GM12878 (cell line): Measurements from ENCODE around the gene TMC2. TPM values are rescaled to one million over a fixed set of nuclear protein-coding genes. Genes with fewer than 3 reads are reported as not detected.

Experiments used
- ATF2 ChIP-seq: IDR thresholded peaks from 2 replicates; pipeline ENCODE4 v1.6.1; 2012; ENCODE audit warnings: low read length, inconsistent platforms
- CHD4 ChIP-seq: fragments of 200-600 bp; sonication (generic); IDR thresholded peaks from 2 replicates; pipeline ENCODE4 v1.6.1; 2016; ENCODE audit warnings: mild to moderate bottlenecking
- CTCF ChIP-seq, 3 experiments: IDR thresholded peaks in 2 of 3; conservative IDR thresholded peaks in 1 of 3; 2 replicates each; pipeline ENCODE4 v1.5.1; 2011; ENCODE audit warnings: low read depth in 3 of 3, low read length in 3 of 3, mild to moderate bottlenecking in 3 of 3, control low read depth in 2 of 3, moderate library complexity in 2 of 3, inconsistent platforms in 1 of 3, mixed read lengths in 1 of 3; ENCODE audit not compliant: control insufficient read depth in 2 of 3, insufficient read depth in 1 of 3; ENCODE audit errors: extremely low read depth in 1 of 3
- RELA ChIP-seq: fragments of 450-650 bp; IDR thresholded peaks from 2 replicates; pipeline ENCODE4 v1.8.0; 2014; ENCODE audit warnings: borderline replicate concordance; ENCODE audit not compliant: partially characterized antibody
- RELB ChIP-seq: fragments of 450-650 bp; IDR thresholded peaks from 2 replicates; pipeline ENCODE4 v1.6.1; 2017; ENCODE audit warnings: low read depth, mild to moderate bottlenecking, moderate library complexity
- TARDBP ChIP-seq: IDR thresholded peaks from 2 replicates; pipeline ENCODE4 v1.6.1; 2016; ENCODE audit warnings: borderline replicate concordance
- TBL1XR1 ChIP-seq: IDR thresholded peaks from 2 replicates; pipeline ENCODE4 v1.6.1; 2012; ENCODE audit warnings: low read depth, low read length, improper control_type of control experiment
- polyA plus RNA-seq, 11 experiments: library from polyadenylated mRNA; depleted of rRNA in 4 of 11; unstranded in 6 of 11; stranded (reverse) in 5 of 11; fragments of >200 nt; fragmentation: Nextera tagmentation in 4 of 11; fragmentation: Illumina TruSeq in 1 of 11; extraction: Ambion mirVana in 4 of 11; extraction: Trizol in 1 of 11; gene quantifications; 1 replicate in 1 of 11; 2 replicates in 10 of 11; pipeline versions ENCODE4 v1.2.1 to v1.2.3, GENCODE V29; 2011 to 2016; ENCODE audit warnings: inconsistent platforms in 2 of 11, missing spikeins in 2 of 11, low read depth in 1 of 11
- total RNA-seq, 4 experiments: library from RNA; depleted of rRNA in 3 of 4; stranded (reverse); fragments of >200 nt in 3 of 4; fragmentation: Illumina TruSeq in 1 of 4; extraction: Trizol in 1 of 4; gene quantifications; 2 replicates each; pipeline versions ENCODE4 v1.2.1 to v1.2.3, GENCODE V29; 2013 to 2021
- TF ChIP-seq, protein P1 (sequence below): IDR thresholded peaks from 2 replicates; pipeline ENCODE4 v1.6.1; 2012; ENCODE audit warnings: improper control_type of control experiment, low read depth, low read length; ENCODE audit not compliant: insufficient replicate concordance
- TF ChIP-seq, protein P2 (sequence below): fragments of 450-650 bp; IDR thresholded peaks from 2 replicates; pipeline ENCODE4 v1.6.1; 2016; ENCODE audit warnings: mild to moderate bottlenecking, moderate library complexity, borderline replicate concordance

TMC2 gene
- total and polyA plus RNA-seq, 10 of the 15 experiments (the other 5 are each of a cell fraction or from before 2014, with no cell fraction given), result 0.08 TPM; not detected in 9

- TF ChIP-seq CTCF (IDR thresholded peaks at IDR 0.05 in 2 of 3, conservative IDR thresholded peaks at IDR 0.05 in 1 of 3; ENCODE audit: control insufficient read depth in 2 of 3, extremely low read depth in 1 of 3, insufficient read depth in 1 of 3, low read depth in 3 of 3, low read length in 3 of 3) (no peak), RELB (no peak), ATF2 (no peak), CHD4 (no peak), TBL1XR1 (peak; percentile 75; the same call in 1 of the 2 replicates), RELA (peak; percentile 24), TARDBP (peak; percentile 86)
- TF ChIP-seq, protein P1, sequence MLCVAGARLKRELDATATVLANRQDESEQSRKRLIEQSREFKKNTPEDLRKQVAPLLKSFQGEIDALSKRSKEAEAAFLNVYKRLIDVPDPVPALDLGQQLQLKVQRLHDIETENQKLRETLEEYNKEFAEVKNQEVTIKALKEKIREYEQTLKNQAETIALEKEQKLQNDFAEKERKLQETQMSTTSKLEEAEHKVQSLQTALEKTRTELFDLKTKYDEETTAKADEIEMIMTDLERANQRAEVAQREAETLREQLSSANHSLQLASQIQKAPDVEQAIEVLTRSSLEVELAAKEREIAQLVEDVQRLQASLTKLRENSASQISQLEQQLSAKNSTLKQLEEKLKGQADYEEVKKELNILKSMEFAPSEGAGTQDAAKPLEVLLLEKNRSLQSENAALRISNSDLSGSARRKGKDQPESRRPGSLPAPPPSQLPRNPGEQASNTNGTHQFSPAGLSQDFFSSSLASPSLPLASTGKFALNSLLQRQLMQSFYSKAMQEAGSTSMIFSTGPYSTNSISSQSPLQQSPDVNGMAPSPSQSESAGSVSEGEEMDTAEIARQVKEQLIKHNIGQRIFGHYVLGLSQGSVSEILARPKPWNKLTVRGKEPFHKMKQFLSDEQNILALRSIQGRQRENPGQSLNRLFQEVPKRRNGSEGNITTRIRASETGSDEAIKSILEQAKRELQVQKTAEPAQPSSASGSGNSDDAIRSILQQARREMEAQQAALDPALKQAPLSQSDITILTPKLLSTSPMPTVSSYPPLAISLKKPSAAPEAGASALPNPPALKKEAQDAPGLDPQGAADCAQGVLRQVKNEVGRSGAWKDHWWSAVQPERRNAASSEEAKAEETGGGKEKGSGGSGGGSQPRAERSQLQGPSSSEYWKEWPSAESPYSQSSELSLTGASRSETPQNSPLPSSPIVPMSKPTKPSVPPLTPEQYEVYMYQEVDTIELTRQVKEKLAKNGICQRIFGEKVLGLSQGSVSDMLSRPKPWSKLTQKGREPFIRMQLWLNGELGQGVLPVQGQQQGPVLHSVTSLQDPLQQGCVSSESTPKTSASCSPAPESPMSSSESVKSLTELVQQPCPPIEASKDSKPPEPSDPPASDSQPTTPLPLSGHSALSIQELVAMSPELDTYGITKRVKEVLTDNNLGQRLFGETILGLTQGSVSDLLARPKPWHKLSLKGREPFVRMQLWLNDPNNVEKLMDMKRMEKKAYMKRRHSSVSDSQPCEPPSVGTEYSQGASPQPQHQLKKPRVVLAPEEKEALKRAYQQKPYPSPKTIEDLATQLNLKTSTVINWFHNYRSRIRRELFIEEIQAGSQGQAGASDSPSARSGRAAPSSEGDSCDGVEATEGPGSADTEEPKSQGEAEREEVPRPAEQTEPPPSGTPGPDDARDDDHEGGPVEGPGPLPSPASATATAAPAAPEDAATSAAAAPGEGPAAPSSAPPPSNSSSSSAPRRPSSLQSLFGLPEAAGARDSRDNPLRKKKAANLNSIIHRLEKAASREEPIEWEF, result no peak
- TF ChIP-seq, protein P2, sequence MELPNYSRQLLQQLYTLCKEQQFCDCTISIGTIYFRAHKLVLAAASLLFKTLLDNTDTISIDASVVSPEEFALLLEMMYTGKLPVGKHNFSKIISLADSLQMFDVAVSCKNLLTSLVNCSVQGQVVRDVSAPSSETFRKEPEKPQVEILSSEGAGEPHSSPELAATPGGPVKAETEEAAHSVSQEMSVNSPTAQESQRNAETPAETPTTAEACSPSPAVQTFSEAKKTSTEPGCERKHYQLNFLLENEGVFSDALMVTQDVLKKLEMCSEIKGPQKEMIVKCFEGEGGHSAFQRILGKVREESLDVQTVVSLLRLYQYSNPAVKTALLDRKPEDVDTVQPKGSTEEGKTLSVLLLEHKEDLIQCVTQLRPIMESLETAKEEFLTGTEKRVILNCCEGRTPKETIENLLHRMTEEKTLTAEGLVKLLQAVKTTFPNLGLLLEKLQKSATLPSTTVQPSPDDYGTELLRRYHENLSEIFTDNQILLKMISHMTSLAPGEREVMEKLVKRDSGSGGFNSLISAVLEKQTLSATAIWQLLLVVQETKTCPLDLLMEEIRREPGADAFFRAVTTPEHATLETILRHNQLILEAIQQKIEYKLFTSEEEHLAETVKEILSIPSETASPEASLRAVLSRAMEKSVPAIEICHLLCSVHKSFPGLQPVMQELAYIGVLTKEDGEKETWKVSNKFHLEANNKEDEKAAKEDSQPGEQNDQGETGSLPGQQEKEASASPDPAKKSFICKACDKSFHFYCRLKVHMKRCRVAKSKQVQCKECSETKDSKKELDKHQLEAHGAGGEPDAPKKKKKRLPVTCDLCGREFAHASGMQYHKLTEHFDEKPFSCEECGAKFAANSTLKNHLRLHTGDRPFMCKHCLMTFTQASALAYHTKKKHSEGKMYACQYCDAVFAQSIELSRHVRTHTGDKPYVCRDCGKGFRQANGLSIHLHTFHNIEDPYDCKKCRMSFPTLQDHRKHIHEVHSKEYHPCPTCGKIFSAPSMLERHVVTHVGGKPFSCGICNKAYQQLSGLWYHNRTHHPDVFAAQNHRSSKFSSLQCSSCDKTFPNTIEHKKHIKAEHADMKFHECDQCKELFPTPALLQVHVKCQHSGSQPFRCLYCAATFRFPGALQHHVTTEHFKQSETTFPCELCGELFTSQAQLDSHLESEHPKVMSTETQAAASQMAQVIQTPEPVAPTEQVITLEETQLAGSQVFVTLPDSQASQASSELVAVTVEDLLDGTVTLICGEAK, result peak; percentile 98
Measured at GRCh38 chr20:2508631-2509467, 27.5 kb upstream of the TMC2 start, which contains the start of gene ZNF343 (continued).
